Lower leg skin (tissue), 3 donors: ENCODE measurements around the gene BCL2L13.

ENCODE experiments used
- POLR2A ChIP-seq, 2 donors: fragments of 450-650 bp; IDR thresholded peaks; one replicate each; pipeline ENCODE4 v1.6.1; 2016 to 2017; ENCODE audit warnings: antibody characterized with exemption in 2 of 2, mild to moderate bottlenecking in 1 of 2, moderate library complexity in 1 of 2
- TF ChIP-seq, protein P1 (sequence below), 3 donors: fragments of 450-650 bp; IDR thresholded peaks; one replicate each; pipeline ENCODE4 v1.5.1; 2016; ENCODE audit warnings: antibody characterized with exemption in 3 of 3, mild to moderate bottlenecking in 3 of 3, moderate library complexity in 2 of 3

DNA sequence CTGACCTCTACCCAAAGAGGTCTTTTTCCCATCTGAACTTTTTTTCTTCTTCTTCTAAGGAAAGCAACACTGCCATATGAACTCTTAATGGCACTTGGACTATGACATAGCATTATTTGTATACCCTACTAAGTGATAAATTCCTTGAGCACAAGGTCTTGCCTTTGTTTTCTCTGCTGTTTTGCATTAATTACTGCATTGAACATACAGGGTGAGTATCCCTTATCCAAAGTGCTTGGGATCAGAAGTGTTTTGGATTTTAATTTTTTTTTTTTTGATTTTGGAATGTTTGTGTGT, 86.9 kb downstream of the BCL2L13 start:
- TF ChIP-seq, protein P1, sequence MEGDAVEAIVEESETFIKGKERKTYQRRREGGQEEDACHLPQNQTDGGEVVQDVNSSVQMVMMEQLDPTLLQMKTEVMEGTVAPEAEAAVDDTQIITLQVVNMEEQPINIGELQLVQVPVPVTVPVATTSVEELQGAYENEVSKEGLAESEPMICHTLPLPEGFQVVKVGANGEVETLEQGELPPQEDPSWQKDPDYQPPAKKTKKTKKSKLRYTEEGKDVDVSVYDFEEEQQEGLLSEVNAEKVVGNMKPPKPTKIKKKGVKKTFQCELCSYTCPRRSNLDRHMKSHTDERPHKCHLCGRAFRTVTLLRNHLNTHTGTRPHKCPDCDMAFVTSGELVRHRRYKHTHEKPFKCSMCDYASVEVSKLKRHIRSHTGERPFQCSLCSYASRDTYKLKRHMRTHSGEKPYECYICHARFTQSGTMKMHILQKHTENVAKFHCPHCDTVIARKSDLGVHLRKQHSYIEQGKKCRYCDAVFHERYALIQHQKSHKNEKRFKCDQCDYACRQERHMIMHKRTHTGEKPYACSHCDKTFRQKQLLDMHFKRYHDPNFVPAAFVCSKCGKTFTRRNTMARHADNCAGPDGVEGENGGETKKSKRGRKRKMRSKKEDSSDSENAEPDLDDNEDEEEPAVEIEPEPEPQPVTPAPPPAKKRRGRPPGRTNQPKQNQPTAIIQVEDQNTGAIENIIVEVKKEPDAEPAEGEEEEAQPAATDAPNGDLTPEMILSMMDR (IDR thresholded peaks at IDR 0.05) = no peak
- TF ChIP-seq POLR2A (IDR thresholded peaks at IDR 0.05) = no peak
